Neural cell (in vitro differentiated cells): ENCODE results near the gene TRABD2B. TPM values are rescaled to one million over a fixed set of nuclear protein-coding genes. Genes with fewer than 3 reads are reported as not detected.

ENCODE experiments used
- H2AFZ ChIP-seq: fragments of 200-600, 300-800 bp; sonication (generic), shearing (Covaris generic); 2 replicates; pipeline ENCODE4 v1.6.0; 2014; ENCODE audit warnings: low read depth, mild to moderate bottlenecking, antibody characterized with exemption, low read length, moderate library complexity
- H3F3A ChIP-seq: fragments of 200-600 bp; shearing (Covaris generic); 2 replicates; pipeline ENCODE4 v1.6.1; 2016; ENCODE audit warnings: mild to moderate bottlenecking, moderate library complexity, mixed read lengths, antibody characterized with exemption, low read length; ENCODE audit not compliant: insufficient read depth, poor library complexity, severe bottlenecking
- H3K27ac ChIP-seq: fragments of 200-600, 300-800 bp; sonication (generic), shearing (Covaris generic); 2 replicates; pipeline ENCODE4 v1.5.1; 2014; ENCODE audit warnings: mild to moderate bottlenecking, low read length, moderate library complexity
- H3K27me3 ChIP-seq: fragments of 300-800, 200-600 bp; sonication (generic), shearing (Covaris generic); 2 replicates; pipeline ENCODE4 v1.6.0; 2014; ENCODE audit warnings: mild to moderate bottlenecking, low read depth, low read length, moderate library complexity; ENCODE audit not compliant: insufficient read depth
- H3K36me3 ChIP-seq: fragments of 300-800, 200-600 bp; sonication (generic), shearing (Covaris generic); 2 replicates; pipeline ENCODE4 v1.5.1; 2014; ENCODE audit warnings: mild to moderate bottlenecking, antibody characterized with exemption, low read length, moderate library complexity; ENCODE audit not compliant: insufficient read depth
- H3K4me2 ChIP-seq: fragments of 300-800, 200-600 bp; sonication (generic), shearing (Covaris generic); 2 replicates; pipeline ENCODE4 v1.6.0; 2014; ENCODE audit warnings: mild to moderate bottlenecking, low read length
- H3K4me3 ChIP-seq: fragments of 300-800, 200-600 bp; sonication (generic), shearing (Covaris generic); 2 replicates; pipeline ENCODE4 v1.5.1; 2014; ENCODE audit warnings: mild to moderate bottlenecking, low read length, moderate library complexity
- H3K79me2 ChIP-seq: fragments of 200-600 bp; shearing (Covaris generic); replicated peaks from 2 replicates; pipeline ENCODE4 v1.6.0; 2014; ENCODE audit warnings: mild to moderate bottlenecking, low read length, moderate library complexity; ENCODE audit not compliant: insufficient read depth
- H3K9ac ChIP-seq: fragments of 300-800, 200-600 bp; sonication (generic), shearing (Covaris generic); 2 replicates; pipeline ENCODE4 v1.6.1; 2016; ENCODE audit warnings: mild to moderate bottlenecking, low read length, mixed read lengths
- H3K9me2 ChIP-seq: fragments of 200-600 bp; shearing (Covaris generic); 2 replicates; pipeline ENCODE4 v1.6.1; 2016; ENCODE audit warnings: mild to moderate bottlenecking, low read length, mixed read lengths; ENCODE audit not compliant: insufficient read depth
- H3K9me3 ChIP-seq: fragments of 200-600, 300-800 bp; sonication (generic), shearing (Covaris generic); 2 replicates; pipeline ENCODE4 v1.6.1; 2016; ENCODE audit warnings: mild to moderate bottlenecking, mixed run types, low read length, moderate library complexity, mixed read lengths
- H4K20me1 ChIP-seq: fragments of 200-600 bp; shearing (Covaris generic); 2 replicates; pipeline ENCODE4 v1.6.1; 2016; ENCODE audit warnings: mild to moderate bottlenecking, mixed run types; ENCODE audit not compliant: insufficient read depth
- EP300 ChIP-seq: fragments of 450-650 bp; conservative IDR thresholded peaks from 2 replicates; pipeline ENCODE4 v1.6.1; 2014; ENCODE audit warnings: antibody characterized with exemption, mild to moderate bottlenecking, moderate library complexity; ENCODE audit not compliant: poor library complexity, severe bottlenecking
- EZH2 ChIP-seq: fragments of 200-600, 300-800 bp; shearing (Covaris generic), sonication (generic); IDR thresholded peaks from 2 replicates; pipeline ENCODE4 v1.6.1; 2014; ENCODE audit warnings: antibody characterized with exemption, low read length, borderline replicate concordance, mild to moderate bottlenecking; ENCODE audit not compliant: insufficient read depth, poor library complexity, severe bottlenecking
- MXI1 ChIP-seq: fragments of 450-650 bp; conservative IDR thresholded peaks from 2 replicates; pipeline ENCODE4 v1.6.1; 2014; ENCODE audit warnings: antibody characterized with exemption, mild to moderate bottlenecking; ENCODE audit not compliant: poor library complexity, severe bottlenecking
- POLR2AphosphoS5 ChIP-seq: IDR thresholded peaks from 2 replicates; pipeline ENCODE4 v1.6.1; 2012
- RAD21 ChIP-seq: fragments of 450-650 bp; conservative IDR thresholded peaks from 2 replicates; pipeline ENCODE4 v1.6.1; 2014; ENCODE audit warnings: antibody characterized with exemption, mild to moderate bottlenecking, moderate library complexity
- SMC3 ChIP-seq: fragments of 450-650 bp; conservative IDR thresholded peaks from 2 replicates; pipeline ENCODE4 v1.6.1; 2014; ENCODE audit warnings: antibody characterized with exemption, mild to moderate bottlenecking, moderate library complexity; ENCODE audit not compliant: poor library complexity
- TAF1 ChIP-seq: IDR thresholded peaks from 2 replicates; pipeline ENCODE4 v1.6.1; 2012; ENCODE audit warnings: low read depth
- polyA plus RNA-seq: library from polyadenylated mRNA; depleted of rRNA; stranded (reverse); fragments of >200 nt; gene quantifications from 2 replicates; pipeline ENCODE4 v1.2.3, GENCODE V29; 2014
- TF ChIP-seq, protein P1 (sequence below): fragments of 450-650 bp; IDR thresholded peaks from 2 replicates; pipeline ENCODE4 v1.5.1; 2014; ENCODE audit warnings: antibody characterized with exemption, mild to moderate bottlenecking, moderate library complexity; ENCODE audit not compliant: poor library complexity, severe bottlenecking
- TF ChIP-seq, protein P2 (sequence below): IDR thresholded peaks from 2 replicates; pipeline ENCODE4 v1.6.1; 2012; ENCODE audit warnings: borderline replicate concordance

The TRABD2B gene
- polyA plus RNA-seq, 1 donor from 2014 or later: 0.02 TPM

DNA sequence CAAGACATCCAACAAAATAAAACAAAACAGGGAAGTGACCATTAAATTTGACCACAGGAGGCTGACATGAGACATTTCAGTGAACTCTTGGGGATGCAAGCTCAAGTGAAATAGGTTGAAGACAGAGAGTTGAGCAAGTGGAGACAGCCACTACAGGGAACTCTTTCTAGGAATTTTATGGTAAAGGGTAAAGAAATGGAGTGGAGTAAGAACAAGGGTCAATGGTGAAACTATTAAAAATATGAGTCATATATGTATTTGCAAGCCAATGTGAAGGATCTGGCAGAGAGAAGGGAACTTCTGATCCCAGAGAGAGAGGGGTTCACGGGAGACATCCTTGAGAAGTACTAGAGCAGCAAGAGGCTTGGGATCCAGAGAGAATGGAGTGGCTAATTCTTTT is 9.1 kb upstream of the TRABD2B start:
- Histone ChIP-seq H3K9me3 (no peaks in the 10 kb centered on the region), H4K20me1 (no peaks in the 10 kb centered on the region), H3K79me2 (no peaks in the 10 kb centered on the region), H3K9ac (no peak overlapping the region), H3K27ac (no peak overlapping the region), H3K36me3 (no peaks in the 10 kb centered on the region), H2AFZ (no peak overlapping the region), H3F3A (no peaks in the 10 kb centered on the region), H3K9me2 (no peaks in the 10 kb centered on the region), H3K4me2 (no peak overlapping the region), H3K4me3 (no peak overlapping the region), H3K27me3 (no peaks in the 10 kb centered on the region)
- no peak for TF ChIP-seq MXI1
- TF ChIP-seq, protein P1, sequence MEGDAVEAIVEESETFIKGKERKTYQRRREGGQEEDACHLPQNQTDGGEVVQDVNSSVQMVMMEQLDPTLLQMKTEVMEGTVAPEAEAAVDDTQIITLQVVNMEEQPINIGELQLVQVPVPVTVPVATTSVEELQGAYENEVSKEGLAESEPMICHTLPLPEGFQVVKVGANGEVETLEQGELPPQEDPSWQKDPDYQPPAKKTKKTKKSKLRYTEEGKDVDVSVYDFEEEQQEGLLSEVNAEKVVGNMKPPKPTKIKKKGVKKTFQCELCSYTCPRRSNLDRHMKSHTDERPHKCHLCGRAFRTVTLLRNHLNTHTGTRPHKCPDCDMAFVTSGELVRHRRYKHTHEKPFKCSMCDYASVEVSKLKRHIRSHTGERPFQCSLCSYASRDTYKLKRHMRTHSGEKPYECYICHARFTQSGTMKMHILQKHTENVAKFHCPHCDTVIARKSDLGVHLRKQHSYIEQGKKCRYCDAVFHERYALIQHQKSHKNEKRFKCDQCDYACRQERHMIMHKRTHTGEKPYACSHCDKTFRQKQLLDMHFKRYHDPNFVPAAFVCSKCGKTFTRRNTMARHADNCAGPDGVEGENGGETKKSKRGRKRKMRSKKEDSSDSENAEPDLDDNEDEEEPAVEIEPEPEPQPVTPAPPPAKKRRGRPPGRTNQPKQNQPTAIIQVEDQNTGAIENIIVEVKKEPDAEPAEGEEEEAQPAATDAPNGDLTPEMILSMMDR: no peak
- TF ChIP-seq EZH2: no peak
- TF ChIP-seq SMC3: no peak
- no peak for TF ChIP-seq POLR2AphosphoS5
- TF ChIP-seq EP300: no peak
- no peak for TF ChIP-seq TAF1
- TF ChIP-seq, protein P2, sequence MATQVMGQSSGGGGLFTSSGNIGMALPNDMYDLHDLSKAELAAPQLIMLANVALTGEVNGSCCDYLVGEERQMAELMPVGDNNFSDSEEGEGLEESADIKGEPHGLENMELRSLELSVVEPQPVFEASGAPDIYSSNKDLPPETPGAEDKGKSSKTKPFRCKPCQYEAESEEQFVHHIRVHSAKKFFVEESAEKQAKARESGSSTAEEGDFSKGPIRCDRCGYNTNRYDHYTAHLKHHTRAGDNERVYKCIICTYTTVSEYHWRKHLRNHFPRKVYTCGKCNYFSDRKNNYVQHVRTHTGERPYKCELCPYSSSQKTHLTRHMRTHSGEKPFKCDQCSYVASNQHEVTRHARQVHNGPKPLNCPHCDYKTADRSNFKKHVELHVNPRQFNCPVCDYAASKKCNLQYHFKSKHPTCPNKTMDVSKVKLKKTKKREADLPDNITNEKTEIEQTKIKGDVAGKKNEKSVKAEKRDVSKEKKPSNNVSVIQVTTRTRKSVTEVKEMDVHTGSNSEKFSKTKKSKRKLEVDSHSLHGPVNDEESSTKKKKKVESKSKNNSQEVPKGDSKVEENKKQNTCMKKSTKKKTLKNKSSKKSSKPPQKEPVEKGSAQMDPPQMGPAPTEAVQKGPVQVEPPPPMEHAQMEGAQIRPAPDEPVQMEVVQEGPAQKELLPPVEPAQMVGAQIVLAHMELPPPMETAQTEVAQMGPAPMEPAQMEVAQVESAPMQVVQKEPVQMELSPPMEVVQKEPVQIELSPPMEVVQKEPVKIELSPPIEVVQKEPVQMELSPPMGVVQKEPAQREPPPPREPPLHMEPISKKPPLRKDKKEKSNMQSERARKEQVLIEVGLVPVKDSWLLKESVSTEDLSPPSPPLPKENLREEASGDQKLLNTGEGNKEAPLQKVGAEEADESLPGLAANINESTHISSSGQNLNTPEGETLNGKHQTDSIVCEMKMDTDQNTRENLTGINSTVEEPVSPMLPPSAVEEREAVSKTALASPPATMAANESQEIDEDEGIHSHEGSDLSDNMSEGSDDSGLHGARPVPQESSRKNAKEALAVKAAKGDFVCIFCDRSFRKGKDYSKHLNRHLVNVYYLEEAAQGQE: no peak
- no peak for TF ChIP-seq RAD21

DNA sequence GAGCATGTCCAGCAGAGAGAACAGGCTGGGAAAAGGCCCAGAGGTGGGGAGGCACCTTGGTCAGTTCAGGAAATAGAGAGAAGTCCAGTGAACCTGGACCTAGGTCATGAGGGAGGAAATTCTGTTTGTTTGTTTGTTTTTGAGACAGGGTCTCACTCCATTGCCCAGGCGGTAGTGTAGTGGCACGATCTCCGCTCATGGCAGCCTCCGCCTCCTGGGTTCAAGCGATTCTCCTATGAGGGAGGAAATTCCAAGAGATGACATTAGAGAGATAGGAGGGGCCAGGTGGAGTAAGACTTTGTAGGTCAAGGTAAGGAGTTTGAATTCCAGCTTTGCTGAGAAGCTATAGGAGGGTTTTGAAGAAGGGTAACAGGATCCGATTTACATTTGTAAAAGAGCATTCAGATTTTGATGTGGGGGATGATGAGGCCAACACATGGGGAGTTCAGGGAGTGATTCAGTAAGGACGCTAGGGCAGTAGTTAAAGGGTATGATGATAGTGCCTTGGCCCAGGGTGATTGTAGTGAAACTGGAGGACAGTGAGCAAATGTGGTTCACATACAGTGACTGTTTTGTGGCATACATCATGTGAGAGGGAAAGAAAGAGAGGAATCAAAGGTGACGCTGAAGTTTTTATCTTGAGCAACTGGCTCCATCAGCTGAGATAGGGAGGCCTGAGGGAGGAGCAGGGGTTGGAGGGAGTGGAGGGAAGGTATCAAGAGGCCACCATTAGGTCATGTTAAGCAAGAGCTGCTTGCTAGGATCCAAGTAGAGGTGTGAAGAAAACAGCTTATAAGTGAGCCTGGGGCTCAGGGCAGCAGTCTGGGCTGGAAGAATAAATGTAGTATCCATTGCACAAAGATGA is 8.3 kb upstream of the TRABD2B start:
- Histone ChIP-seq H4K20me1 (no peaks in the 10 kb centered on the region), H2AFZ (no peak overlapping the region), H3K27me3 (peaks cover under 1% of the 10 kb centered on the region), H3K4me3 (no peak overlapping the region), H3K27ac (no peak overlapping the region), H3K79me2 (no peaks in the 10 kb centered on the region), H3K9ac (no peak overlapping the region), H3K36me3 (no peaks in the 10 kb centered on the region), H3K9me2 (no peaks in the 10 kb centered on the region), H3K4me2 (no peak overlapping the region), H3K9me3 (no peaks in the 10 kb centered on the region), H3F3A (no peaks in the 10 kb centered on the region)
- TF ChIP-seq SMC3: no peak
- no peak for TF ChIP-seq MXI1
- no peak for TF ChIP-seq TAF1
- TF ChIP-seq, protein P1: no peak
- TF ChIP-seq POLR2AphosphoS5: no peak
- no peak for TF ChIP-seq RAD21
